GM12872 (cell line): Measurements from ENCODE around the gene RCAN1.
A peak's percentile ranks its signal among the peaks of the same experiment; 100 is the strongest.

Experiments used
- CTCF ChIP-seq: IDR thresholded peaks from 3 replicates; pipeline ENCODE4 v1.5.1; 2011; ENCODE audit warnings: low read depth, mild to moderate bottlenecking, low read length, moderate library complexity; ENCODE audit not compliant: insufficient read depth

RCAN1 gene

GRCh38 chr21:34603002-34603709 is 11.8 kb downstream of the RCAN1 start:
- TF ChIP-seq CTCF = peak; percentile 83

GRCh38 chr21:34602061-34602460 is 12.9 kb downstream of the RCAN1 start:
- TF ChIP-seq CTCF = no peak

- no peak for TF ChIP-seq CTCF
Measured at GRCh38 chr21:34599534-34600101, 15.3 kb downstream of the RCAN1 start.

GRCh38 chr21:34598931-34599400 is 15.9 kb downstream of the RCAN1 start:
- no peak for TF ChIP-seq CTCF

GRCh38 chr21:34597406-34597805 is 17.5 kb downstream of the RCAN1 start:
- no peak for TF ChIP-seq CTCF

- no peak for TF ChIP-seq CTCF
Measured at GRCh38 chr21:34596561-34597271, 18.2 kb downstream of the RCAN1 start.

- TF ChIP-seq CTCF = no peak
Measured at GRCh38 chr21:34595457-34595856, 19.5 kb downstream of the RCAN1 start.
